GM21360 (cell line): ENCODE data around the gene UGT1A3.

ENCODE experiments used
- ATAC-seq: cut with Tn5 transposase; IDR thresholded peaks from one replicate; pipeline ENCODE4 v1.9.1; 2021; ENCODE audit warnings: mild to moderate bottlenecking, moderate library complexity; ENCODE audit not compliant: unreplicated experiment

The UGT1A3 gene

DNA sequence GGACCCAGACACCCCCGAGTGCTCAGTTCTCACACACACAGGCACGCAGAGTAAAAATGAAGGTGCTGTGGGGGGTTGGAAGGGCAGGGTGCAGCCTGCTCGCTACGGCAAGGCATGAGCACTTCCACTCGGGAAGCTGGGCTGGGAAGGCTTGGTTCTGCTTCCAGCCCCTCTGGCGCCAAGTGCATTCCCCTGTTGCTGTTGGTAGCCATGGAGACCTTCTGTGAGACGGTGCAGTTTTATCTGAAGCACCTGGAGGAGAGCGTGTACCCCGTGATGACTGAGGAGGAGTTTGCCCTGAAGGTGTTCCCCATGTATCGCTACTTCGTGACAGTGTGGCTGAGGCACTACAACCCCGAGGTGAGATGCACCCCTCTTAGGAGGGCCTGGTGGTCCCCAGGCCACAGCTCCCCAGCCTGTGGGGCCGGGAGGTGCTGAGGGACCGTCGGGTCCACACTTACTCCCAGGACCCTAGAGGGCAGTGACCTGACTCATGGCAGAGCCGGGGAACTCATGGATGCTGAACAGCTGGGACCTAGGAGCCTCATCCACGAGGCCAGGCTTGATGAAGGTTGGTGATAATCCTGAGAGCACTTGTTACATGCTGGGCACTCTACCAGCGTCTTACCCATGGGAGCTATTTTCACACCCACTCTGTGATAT is 64.8 kb downstream of the UGT1A3 start:
- no peak for ATAC-seq

DNA sequence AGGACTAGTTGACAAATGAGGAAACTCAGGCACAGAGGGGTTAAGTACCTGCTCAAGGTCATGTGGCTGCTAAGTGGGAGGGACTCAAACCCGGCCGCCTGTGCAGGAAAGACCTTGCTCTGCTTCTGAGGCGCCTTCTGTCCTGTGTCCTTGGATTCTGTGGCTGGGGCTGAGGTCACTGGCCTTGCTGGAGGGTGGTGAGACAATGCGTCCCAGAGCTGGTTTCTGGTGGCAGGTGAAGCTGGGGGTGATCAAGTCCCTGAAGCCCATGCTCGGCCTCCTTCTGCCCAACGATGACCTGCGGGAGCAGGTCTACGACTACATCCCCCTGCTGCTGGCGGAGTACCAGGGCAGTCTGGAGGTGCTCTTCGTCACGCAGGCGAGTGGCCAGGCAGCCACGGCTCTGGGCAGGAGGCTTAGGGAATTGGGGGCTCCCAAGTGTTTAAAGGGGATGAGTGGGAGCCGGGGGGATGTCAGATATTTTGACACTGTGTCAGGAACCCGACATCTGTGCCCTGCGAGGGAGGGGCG is 65.4 kb downstream of the UGT1A3 start:
- no peak for ATAC-seq

DNA sequence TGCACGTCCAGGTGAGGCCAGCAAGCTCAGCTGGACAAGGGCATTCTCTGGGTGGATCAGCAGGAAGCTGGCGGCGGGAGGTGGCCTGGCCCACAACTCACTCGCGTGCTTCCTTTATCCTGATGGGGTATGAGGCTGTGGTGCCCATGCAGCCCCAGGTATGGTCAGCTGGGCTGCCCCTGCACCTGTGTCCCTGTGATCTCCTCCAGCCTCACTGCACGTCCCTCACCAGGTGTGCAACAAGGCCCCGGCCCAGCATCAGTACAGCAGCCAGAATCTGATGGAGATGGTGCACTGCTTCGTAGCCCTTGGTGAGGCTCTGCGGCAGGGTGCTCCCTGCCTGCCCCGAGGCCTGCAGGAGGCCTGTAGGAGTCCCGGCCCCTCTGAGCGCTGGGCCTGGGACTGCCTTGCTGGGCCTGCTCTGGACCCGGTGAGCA is 66.9 kb downstream of the UGT1A3 start:
- no peak for ATAC-seq

DNA sequence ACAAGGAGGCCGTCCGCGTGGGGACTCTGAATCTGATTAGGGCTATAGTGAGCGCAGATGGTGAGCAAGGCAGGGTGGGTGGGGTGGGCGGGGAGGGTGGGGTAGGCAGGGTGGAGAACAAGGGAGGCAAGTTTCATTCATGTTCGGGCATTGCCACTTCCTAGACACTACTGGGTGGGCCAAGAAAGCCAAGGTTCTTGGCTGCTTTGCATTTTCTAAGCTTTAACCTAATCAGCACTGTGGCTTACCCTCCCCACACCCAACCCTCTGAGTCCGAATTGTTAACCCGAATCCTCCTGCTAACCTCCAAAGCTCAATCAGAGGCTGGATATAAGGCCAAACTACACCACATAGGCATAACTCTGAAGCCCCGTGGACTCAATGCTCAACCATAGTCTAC is 67.4 kb downstream of the UGT1A3 start:
- no peak for ATAC-seq

DNA sequence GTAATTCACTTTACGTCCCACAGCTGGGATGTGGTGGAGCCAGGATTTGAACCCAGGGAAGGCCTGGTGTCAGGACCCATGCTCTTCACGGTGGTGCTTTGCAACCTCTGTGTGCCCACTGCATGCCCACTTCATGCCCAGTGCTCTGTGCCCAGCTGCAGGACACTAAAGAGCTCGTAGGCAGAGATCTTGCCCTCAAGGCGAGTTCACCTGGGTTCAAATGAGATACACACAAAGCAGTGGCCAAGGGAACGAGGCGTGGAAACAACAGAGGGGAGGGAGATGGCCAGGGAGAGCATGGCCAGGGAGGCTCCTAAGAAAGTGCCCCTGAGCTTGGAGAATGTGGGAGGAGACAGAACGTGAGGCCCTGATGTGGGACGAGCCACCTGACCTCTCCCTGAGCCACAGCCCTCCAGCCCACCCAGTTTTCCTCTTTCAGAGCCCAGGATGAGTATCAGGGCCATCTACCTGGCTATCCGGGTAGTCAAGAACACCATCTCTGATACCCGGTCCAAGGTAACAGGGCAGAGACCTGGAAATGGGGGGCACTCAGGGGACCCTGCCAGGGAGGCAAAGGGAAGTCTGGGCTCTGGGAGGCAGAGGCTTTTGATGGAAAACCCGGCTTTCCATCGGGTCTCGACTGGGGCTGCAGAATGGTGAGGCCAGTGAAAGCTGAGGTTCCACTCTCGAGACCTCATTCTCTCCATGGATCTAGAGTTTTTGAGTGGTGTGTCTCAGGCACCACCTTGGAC is 69.7 kb downstream of the UGT1A3 start:
- ATAC-seq: no peak

DNA sequence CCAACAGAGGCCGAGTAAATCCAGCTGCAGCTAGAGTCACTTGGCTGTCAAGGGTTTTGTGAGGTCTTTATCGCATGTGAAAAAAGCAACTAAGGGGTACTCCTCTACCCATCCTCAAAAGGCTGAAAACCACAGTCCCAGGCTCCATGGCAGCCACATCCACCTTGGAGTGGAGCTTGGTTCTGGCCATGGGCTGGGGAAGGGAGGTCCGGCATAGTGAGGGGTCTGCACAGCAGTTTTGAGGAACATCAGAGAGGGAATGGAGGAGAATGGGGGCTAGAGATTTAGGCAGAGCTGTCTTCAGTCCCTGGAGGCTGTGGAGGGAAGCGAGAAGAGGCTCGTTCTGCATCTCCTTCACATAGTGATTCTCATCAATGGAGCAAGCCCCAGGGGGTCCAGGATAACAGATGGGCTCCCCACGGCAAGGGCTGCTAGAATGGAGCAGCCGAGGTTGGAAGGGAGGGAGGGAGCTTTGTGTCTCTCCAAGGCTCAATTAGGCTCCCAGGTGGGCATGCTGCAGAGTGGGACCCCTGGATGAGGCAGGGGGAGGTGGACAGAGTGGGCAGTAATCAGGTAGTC is 70.3 kb downstream of the UGT1A3 start:
- ATAC-seq: no peak

DNA sequence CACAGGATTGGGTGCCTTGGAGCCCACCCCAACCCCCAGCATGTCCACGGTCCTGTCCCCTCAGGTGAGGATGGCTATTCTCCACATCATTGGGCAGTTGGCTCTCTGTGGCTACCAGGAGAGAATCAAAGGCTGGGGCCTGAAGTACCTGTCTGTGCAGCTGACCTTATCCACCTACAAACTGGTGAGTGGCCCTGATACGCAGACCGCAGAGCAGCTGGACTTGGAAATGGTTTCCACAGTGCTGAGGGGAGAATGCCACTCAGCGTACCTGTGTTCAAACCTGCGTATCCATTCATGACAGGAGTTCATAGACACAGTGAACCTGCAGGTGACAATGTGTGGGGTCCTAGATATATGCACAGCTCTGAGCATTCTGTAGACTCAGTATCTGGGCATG is 70.9 kb downstream of the UGT1A3 start:
- no peak for ATAC-seq

DNA sequence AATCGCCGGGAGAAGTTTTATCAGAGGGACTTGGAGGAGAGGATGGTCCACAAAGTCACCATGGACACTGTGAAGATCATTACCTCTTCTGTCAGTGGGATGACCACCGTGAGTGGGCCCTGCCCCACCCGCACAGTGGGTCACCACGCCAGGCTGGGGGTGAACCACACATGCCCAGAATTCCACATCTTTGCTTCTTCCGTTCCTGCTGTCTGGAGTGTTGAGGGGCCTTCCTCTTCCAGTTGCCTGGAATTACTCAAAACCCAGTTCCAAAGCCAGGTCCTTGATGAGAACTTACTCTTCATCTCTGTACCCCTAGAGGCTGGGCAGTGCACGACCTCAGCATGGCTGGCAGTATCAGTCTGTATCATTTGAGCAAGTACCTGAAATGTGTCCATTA is 71.4 kb downstream of the UGT1A3 start:
- no peak for ATAC-seq

DNA sequence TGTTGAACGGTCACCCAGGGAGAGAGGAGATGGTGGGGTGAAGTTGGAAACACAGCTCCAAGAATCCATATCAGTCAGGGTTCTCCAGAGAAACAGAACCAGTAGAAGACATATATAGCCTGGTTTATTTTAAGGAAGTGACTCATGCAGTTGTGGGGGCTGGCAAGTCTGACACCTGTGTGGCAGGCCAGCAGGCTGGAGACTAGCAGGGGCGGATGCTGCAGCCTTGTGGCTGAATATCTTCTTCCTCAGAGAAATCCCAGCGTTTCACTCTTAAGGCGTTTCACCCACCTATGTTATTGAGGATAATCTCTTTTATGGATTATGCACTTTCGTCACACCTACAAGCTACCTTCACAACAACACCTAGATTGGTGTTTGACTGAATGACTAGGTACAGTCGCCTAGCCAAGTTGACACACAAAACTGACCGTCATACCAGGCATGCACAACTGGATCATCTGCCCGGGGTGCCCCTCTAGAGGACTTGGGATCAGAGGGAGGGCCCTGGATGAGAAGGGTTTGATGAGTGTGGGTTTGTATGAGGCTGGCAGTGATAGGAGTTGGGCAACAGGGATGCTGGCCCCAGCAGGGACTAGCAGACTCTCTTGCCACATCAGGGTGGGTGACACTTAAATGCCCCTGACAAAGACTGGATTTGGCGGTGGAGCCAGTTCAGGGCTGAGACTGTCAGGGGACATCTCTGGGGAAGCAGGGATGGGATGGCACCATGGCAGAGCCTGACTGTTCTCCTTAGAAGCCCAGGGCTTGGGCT is 72.7 kb downstream of the UGT1A3 start:
- no peak for ATAC-seq

DNA sequence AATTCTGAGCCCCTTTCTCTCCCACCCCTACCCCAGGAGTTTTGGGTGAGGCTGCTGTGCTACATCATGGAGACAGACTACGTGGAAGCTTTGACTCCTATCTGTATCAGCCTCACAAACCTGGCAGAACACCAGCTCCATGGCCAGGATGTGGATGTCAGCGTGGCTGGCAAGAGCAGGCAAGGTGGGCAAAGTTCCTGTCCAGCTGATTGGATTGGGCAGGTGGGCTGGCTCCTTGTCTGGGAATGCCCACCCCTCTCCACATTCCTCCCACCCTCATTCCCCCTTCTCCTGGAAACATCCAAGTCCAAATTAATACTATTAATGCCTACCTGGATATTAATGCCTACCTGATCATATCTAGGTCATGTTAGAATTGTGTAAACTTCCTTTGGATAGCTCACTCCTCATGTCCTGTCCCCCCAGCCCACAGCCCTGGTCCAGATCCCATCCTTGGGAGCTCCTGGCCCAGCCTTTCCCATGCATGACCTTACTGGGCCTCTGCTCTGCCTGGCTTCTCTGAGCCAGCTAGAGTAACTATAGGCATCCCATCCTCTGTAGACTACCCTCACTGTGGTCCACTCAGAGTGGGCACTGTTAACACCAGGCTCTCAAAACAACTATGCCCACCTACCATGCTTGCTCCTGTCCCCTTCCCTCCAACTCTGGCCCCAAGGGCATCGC is 73.4 kb downstream of the UGT1A3 start:
- ATAC-seq: no peak

DNA sequence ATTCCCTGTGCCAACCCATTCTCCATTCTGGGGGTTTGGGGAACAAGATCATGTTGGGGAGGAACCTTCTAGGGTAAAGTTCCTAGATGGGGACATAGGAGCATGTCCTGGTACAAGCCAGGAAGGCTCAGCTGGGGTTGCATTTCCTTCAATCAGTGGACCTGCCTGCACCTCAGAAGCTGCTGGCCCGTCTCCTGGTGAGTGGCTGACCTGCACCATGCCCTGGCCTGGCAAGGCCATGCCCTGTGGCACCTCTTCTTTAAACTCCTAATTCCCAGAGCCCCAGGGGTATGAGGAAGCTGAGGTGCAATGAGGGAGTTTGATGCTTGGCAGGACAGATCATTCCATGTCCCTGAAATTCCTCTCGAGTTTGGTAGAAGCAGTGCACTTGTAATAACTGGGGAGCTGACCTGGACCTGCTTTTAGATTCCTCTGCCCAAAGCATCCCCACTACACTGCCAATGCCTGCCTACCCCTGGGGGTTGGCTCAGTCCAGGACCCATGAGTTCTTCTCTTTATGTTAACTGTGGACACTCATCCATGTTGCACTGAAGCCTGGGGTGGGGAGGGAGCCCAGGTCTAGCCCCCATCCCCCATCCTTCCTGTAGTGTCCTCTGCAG is 74.6 kb downstream of the UGT1A3 start:
- no peak for ATAC-seq

DNA sequence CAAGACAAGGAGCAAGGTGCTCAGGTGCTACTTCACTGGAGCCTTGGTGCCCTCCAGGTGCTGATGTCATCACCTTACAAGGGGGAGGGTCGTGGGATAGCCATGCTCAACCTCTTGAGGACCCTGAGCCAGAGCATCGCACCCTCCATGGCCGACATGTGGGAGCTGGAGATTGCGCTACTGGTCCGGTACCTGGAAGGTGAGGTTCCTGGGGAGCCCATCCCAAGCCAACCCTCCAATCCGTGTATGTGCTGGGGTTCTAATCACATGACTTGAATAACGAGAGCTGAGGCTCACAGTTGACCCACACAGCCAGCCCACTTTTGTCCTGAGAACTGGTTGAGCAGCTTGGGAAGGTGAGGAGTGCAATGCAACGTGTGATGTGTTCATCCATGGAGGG is 75.2 kb downstream of the UGT1A3 start:
- ATAC-seq: no peak

DNA sequence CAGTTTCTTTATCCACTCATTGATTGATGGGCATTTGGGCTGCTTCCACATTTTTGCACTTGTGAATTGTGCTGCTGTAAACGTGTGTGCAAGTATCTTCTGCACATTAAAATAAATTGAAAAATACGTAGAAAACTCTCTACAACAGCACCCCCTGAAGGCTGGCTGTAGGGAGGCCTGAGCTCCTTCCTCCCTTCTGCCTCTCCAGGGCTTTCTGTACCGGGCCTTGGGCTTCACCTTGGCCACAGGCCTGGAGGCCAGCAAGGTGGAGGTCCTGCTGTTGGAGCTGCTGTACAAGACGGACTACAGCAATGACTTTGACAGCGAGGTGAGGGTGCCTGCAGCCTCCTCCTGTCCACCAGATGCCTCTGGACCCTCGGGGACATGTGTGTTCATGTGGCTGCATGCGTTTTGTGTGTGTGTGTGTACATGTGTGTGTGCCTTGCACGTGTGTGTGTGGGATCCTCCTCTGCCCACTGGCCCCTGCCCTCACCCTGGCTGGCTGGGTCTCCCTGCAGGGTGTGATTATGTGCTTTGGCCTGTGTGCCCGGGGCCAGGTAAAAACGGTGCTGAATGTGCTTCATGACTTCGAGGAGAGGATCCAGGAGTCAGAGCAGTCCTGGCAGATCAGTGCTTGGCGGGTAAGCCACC is 78.5 kb downstream of the UGT1A3 start:
- ATAC-seq: no peak

DNA sequence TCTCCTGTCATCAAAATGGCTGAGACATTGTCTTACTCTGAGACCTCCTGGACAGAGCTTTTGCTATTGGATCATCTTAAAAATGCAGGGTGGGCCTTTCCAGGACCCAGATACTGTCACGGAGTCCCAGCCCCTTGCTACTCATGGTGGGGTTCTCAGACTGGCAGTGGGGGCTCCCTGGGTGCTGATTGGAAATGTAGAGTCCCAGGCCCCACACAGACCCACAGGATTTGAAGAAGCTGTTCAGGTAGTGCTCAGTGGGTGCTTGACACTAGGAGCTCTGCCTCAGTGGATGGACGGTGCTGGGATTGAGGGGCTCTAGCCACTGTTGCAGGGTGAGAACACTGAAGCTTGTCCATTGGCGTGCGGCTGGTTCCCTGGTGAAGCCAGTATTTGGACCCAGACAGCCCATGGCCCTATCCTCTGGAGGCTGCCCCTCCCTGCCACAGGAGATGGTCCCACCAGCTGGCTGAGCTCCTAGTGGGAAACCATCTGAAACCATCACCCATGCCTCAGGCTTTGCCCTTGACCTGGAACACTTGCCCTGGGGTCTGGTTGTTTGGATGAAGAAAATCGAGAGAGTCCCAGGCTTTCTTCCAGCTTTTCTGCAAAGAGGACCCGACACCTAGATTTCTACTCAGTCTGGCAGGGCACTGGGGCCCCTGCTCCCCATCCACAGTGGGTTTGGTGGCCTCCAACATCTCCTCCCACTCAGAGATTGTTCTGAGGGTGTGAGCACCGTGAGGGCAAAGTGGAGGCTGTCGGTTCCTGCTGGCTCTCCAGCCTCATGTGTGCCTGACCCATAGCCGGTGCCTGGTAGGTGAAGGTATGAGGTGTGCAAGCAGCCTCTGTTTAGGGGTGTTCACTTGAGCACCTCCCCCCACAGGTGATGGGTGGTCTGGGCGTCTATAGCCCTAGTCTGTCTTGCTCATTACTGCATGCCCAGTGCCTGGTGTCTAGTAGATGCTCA is 79.4 kb downstream of the UGT1A3 start:
- ATAC-seq: no peak

DNA sequence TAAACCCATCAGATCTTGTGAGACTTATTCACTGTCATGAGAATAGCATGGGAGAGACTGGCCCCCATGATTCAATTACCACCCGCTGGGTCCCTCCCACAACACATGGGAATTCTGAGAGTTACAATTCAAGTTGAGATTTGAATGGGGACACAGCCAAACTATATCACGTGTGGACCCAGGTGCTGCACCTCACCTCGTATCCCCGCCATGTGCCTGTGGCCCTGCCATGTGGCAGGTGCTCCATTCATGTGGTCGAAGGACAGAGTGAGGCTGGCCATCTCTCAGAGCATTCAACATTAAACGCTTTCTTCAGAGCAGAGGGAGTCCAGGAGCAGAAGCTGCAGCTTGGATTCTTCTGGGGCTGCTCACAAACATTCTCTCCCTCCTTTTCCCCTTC is 81.5 kb downstream of the UGT1A3 start:
- no peak for ATAC-seq

DNA sequence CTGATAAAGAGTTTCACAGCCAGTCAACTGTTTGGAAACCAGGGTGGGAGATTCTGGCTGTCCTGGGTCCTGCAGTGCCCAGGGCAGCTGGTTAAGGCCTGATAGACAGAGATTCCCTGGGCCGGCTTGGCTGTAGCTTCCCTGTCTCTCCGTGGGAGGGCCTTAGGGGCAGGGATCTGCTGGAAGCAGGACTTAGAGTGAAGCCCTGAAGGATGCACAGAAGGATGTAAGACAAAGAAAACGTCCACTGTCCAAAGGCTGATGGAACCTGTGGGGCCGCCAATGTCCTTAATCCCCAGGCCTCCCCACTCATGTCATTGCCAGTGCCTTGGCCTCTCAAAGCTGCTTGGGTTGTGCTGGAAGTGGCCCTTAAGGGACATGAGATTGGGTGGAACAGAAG is 82.2 kb downstream of the UGT1A3 start:
- ATAC-seq: no peak

DNA sequence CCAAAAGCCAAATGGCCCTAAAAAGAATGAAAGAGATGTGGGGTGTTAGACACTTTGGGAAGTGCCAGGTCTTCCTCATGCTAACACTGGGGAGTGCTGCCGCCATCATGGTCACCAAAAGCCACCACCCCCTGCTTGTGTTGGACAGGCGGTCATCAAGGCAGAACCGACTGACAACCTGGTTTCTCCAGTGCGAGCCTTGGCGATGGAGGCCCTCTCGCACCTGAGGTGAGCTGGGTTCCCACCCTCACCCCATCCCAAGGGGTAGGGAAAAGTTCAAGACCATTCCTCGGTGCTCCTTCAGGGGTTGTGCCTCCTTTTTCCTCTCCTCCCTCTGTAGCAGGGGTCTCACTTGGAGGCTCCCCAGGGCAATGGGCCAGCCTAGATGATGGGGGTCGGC is 82.9 kb downstream of the UGT1A3 start:
- no peak for ATAC-seq

DNA sequence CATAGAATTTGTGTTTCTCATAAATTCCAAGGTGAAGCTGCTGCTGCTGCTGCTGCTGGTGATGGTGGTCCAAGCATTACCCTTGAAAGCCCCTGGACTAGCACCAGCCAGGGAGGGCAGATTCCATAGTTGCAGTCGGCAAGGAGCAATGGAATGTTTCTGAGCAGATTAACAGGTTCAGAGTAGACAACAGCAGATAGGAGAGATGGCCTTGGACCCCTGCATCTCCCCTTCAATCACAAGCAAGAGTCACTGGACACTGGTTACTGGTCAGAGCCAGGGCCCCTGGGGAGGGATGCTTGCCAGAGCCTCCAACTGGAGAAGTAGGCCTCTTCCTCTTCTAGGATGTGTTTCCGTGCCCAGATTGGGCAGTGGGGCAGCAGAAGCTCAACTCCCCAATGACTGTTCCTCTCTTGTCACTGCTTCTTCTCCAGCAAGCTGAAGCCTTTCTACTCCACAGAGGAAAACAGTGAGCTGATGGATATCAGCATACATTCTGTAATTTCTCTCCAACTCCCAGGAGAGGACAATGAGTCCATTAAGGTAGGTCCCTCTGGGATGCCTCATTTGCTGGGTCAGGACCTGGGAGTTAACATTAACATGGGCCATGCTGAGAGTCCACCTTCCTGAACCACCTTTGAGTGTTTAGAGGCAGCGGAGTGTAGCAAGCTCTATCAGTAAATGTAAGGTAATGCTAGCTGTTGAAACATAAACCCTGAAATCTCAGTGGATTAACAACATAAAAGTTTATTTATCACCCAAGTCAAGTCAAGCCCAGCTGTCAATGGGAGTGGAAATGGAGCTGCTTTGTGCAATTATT is 84.6 kb downstream of the UGT1A3 start:
- ATAC-seq: no peak
